HG02840 (cell line): ENCODE measurements around the gene SLX1A.
"Not testable (repeated sequence)": the region's sequence is repeated elsewhere in the genome, so short reads cannot be mapped to it uniquely, and the experiment has no call there.

ENCODE experiments used
- ATAC-seq: cut with Tn5 transposase; IDR thresholded peaks from one replicate; pipeline ENCODE4 v1.9.1; 2021; ENCODE audit warnings: mild to moderate bottlenecking, moderate library complexity, moderate number of reproducible peaks; ENCODE audit not compliant: unreplicated experiment, low FRiP score

Gene SLX1A

GRCh38 chr16:30183233-30184095 is 10.2 kb upstream of the SLX1A start, which contains the start of gene CORO1A:
TSS of gene CORO1A (plus strand) at chr16:30183602. CDS start at chr16:30185210, 1,608 bp downstream.
- ATAC-seq: peak; percentile 34

DNA sequence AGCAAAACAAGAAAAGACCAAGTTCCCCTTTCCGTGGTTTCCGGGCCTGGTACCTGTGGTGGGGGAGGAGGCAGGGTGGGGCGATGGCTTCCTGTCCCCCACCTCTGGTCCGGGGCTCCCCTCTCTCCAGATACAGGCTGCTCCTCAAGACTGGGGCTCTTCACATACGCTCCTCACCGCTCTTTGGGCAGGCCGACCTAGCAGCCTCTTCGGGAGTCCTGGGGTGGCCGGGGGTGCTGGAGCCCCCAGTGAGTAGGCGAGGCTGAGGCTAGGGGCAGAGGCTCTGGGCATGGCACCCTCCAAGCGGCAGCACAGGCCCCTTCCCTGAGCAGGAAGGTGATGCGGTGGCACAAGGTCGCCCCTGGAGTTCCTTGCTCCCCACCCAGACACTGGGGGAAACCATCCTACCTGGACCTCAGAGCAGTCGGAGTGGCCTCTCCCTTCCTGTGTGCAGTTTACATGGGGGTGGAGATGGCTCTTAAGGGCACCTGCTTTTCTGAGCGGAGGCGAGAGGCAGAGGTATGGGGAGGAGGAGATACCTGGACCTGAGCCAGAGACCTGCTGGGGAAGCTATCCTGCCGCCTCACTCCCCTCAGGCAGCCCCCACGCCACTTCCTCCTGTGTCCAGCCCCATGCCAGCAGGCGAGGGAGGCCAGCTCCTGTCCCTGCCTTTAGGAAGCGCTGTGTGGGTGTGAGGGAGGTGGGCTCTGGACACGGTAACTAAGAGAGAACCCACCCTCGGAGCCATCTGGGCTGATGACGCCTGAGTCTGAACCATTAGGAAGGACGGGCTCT is 9.4 kb upstream of the SLX1A start:
- peak; percentile 36 for ATAC-seq

GRCh38 chr16:30184891-30185682 is 8.6 kb upstream of the SLX1A start:
- ATAC-seq: no peak

- ATAC-seq: peak; percentile 37
Observed at GRCh38 chr16:30185683-30186421, 7.8 kb upstream of the SLX1A start.

DNA sequence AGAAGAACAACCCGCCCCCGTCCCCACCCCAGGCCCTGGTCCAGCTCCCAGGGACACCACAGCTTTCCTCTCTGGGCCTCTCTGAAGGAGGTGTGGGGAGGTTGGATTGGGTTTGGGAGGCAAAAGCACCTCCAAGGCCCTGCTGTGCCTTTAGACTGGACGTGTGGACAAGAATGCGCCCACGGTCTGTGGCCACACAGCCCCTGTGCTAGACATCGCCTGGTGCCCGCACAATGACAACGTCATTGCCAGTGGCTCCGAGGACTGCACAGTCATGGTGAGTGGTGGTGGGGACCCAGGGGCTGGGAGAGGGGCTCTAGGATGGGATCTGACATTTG is 7.3 kb upstream of the SLX1A start:
- no peak for ATAC-seq

DNA sequence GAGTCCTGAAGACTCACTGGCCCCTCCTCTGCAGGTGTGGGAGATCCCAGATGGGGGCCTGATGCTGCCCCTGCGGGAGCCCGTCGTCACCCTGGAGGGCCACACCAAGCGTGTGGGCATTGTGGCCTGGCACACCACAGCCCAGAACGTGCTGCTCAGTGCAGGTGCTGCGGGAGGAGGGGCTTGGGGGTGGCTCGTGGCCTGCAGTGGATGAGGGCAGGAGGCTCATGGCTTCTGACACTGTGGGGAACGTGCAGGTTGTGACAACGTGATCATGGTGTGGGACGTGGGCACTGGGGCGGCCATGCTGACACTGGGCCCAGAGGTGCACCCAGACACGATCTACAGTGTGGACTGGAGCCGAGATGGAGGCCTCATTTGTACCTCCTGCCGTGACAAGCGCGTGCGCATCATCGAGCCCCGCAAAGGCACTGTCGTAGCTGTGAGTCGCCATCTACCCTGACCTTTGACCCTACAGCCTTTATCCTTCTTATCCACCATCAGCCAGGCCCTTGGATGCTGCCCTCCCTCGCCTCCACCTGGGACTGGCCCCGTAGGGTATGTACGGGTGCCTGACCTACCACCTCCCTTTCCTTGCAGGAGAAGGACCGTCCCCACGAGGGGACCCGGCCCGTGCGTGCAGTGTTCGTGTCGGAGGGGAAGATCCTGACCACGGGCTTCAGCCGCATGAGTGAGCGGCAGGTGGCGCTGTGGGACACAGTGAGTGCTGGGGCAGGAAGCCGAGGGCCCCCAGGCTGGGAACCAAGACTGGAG is 6.7 kb upstream of the SLX1A start:
- ATAC-seq: no peak

DNA sequence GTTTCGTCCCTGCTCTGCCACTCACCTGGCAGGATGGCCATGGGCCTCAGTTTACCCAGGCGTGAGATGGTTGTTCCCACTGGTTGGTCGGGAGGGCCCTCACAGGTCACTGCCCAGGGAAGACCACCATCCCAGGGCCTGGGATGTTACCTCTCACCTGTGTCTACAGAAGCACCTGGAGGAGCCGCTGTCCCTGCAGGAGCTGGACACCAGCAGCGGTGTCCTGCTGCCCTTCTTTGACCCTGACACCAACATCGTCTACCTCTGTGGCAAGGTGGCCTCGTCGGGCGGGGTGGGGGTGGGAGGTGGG is 6.2 kb upstream of the SLX1A start:
- no peak for ATAC-seq

DNA sequence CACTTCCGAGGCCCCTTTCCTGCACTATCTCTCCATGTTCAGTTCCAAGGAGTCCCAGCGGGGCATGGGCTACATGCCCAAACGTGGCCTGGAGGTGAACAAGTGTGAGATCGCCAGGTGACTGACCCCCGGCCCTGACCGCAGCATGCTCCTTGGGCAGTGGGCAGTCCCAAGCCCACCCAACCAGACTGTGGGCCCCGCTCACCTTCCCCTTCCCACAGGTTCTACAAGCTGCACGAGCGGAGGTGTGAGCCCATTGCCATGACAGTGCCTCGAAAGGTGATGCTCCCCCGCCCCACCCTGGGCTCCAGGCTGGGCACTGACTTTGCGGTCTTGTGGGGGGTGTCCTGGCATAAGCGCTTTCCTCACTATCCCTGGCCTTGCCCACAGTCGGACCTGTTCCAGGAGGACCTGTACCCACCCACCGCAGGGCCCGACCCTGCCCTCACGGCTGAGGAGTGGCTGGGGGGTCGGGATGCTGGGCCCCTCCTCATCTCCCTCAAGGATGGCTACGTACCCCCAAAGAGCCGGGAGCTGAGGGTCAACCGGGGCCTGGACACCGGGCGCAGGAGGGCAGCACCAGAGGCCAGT is 5.6 kb upstream of the SLX1A start:
- no peak for ATAC-seq

GRCh38 chr16:30191158-30191557 is 2.5 kb upstream of the SLX1A start:
- not testable (repeated sequence) for ATAC-seq

- peak; percentile 1 for ATAC-seq
Observed at GRCh38 chr16:30193098-30193497, 577 bp upstream of the SLX1A start.

DNA sequence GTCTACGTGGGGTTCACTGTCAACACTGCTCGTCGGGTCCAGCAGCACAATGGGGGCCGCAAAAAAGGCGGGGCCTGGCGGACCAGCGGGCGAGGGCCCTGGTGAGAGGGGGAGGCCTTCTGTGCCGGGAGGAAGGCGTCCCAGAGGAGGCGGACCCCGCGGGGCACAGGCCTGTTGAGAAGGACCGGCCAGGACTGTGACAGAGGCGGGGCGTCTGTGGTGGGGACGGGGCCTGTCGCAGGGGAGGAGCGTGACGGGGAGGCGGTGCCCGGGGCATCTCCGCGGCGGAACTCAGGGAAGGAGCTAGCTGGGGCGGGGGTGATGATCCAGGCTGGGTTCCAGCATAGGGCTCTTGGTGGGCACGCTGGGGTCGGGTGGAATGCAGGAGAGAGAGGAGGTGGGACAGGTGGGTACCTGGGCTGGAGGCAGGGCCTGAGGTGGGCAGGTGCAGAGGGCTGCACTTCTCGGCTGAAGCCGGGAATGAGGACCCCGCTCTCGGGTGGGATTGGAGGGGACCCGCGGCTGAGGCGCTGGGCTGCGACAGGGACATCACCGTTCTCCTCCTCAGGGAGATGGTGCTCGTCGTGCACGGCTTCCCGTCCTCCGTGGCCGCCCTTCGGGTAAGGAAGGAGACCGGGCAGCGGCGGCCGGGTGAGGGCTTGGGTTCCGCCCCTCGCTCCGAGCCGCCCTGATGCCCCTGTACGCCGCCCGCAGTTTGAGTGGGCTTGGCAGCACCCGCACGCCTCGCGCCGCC is 674 bp downstream of the SLX1A start:
- ATAC-seq: peak; percentile 49

- not testable (repeated sequence) for ATAC-seq
Observed at GRCh38 chr16:30197001-30197400, 3.3 kb downstream of the SLX1A start.

DNA sequence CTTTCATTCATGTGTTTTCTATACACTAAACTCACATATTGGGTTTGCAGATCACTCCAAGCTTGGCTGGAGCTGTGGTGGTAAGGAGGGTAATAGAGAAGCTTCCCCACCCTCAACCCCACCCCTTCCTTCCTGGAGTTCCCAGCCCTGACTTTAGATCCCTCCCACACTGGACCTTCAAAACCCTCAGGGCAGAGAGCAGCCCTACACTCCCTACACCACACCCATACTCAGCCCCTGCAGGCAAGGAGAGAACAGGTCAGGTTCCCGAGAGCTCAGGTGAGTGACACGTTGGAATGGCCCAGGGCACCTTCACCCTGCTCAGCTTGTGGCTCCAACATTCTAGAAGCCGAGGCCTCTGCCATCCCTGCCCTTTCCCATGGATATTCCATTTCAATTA is 5.4 kb downstream of the SLX1A start, which contains the start of gene SULT1A3:
Gene SULT1A3, plus strand, starts transcription at position 207 of the 400 bp plus-strand sequence. CDS start 1,474 bp downstream, outside the sequence.
- ATAC-seq: not testable (repeated sequence)

GRCh38 chr16:30199608-30200343 is 6.1 kb downstream of the SLX1A start:
- not testable (repeated sequence) for ATAC-seq

DNA sequence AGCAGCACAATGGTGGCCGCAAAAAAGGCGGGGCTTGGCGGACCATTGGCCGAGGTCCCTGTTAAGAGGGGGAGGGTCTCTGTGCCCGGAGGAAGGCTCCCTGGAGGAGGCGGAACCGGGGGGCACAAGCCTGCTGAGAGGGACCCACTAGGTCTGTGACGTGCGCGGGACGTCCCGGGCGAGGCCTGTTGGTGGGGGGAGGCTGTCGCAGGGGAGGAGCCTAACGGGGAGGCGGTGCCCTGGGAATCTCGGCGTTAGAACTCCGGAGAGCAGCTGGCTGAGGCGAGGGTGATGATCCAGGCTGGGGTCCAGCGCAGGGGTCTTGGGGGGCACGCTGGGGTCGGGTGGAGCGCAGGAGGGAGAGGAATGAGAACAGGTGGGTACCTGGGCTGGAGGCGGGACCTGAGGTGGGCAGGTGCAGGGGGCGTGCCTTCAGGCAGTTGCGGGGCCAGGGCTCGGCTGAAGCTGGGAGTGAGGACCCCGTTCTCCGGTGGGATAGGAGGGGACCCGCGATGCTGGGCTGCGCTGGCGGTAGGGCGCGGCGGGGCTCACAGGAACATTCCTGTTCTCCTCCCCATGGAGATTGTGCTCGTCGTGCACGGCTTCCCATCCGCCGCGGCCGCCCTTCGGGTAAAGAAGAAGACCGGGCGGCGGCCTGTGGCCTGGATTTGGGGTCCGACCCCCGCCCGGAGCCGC is 12.0 kb downstream of the SLX1A start:
- ATAC-seq: not testable (repeated sequence)

GRCh38 chr16:30206252-30206651 is 12.6 kb downstream of the SLX1A start:
- ATAC-seq: not testable (repeated sequence)
